Ovary (tissue), 9 donors: ENCODE results near the gene ATAD3B. TPM values are rescaled to one million over a fixed set of nuclear protein-coding genes. Genes with fewer than 3 reads are reported as not detected.
A peak's percentile ranks its signal among the peaks of the same experiment; 100 is the strongest.

Experiments
- DNase-seq, 5 donors: peaks; one replicate each; pipeline ENCODE4 v3.0.0-alpha.2; 2019 to 2020
- H3K27ac ChIP-seq, 2 donors: fragments of 200-600 bp; one replicate each; pipeline versions ENCODE4 v1.5.1 to v1.8.0; 2019 to 2022
- H3K27me3 ChIP-seq: fragments of 200-600 bp; one replicate; pipeline ENCODE4 v1.8.0; 2022
- H3K36me3 ChIP-seq: fragments of 200-600 bp; sonication (generic); one replicate; pipeline ENCODE4 v1.5.1; 2019
- H3K4me1 ChIP-seq: one replicate; pipeline ENCODE4 v1.8.1; 2013; ENCODE audit warnings: mild to moderate bottlenecking, moderate library complexity; ENCODE audit not compliant: insufficient read depth
- H3K4me3 ChIP-seq: fragments of 200-600 bp; sonication (generic); one replicate; pipeline ENCODE4 v1.5.1; 2017
- H3K9me3 ChIP-seq, 2 donors: fragments of 200-600 bp in 1 of 2; sonication (generic) in 1 of 2; one replicate each; pipeline versions ENCODE4 v1.5.1 to v1.8.1; 2013 to 2019; ENCODE audit warnings: mild to moderate bottlenecking in 1 of 2, moderate library complexity in 1 of 2
- CTCF ChIP-seq, 3 donors: fragments of 450-650 bp in 2 of 3; fragments of 200-600 bp in 1 of 3; IDR thresholded peaks; one replicate each; pipeline versions ENCODE4 v1.5.1 to v1.8.0; 2016 to 2022; ENCODE audit warnings: antibody characterized with exemption in 3 of 3, mild to moderate bottlenecking in 1 of 3
- EP300 ChIP-seq: sonication (generic); formaldehyde crosslinking; IDR thresholded peaks from one replicate; pipeline ENCODE4 v1.6.1; 2017; ENCODE audit warnings: antibody characterized with exemption
- POLR2A ChIP-seq: fragments of 450-650 bp; IDR thresholded peaks from one replicate; pipeline ENCODE4 v1.6.1; 2017; ENCODE audit warnings: antibody characterized with exemption, mild to moderate bottlenecking, moderate library complexity
- WGBS, 3 donors: extraction: QIAGEN DNeasy Blood & Tissue Kit in 1 of 3; methylation state at CpG; one replicate each; pipeline versions ENCODE4 v1.1.5 to v1.1.7; 2013 to 2017; 5-methylcytosine and 5-hydroxymethylcytosine counted together
- intact Hi-C, 4 donors: fragments of 100-400 bp; cut with DNase I; formaldehyde crosslinking; loops; one replicate each; pipeline versions ENCODE4 v1.11.0 to v1.15.1; 2022 to 2023
- polyA plus RNA-seq, 2 donors: library from polyadenylated mRNA; stranded (reverse); fragments of 200-250 nt in 1 of 2; fragments of 350-450 nt in 1 of 2; fragmentation: Illumina TruSeq in 1 of 2; extraction: RNeasy Lipid Tissue Mini Kit (QIAGEN cat#74804) in 1 of 2; gene quantifications; one replicate each; pipeline ENCODE4 v1.2.3, GENCODE V29; 2013 to 2014
- total RNA-seq, 7 donors: library from RNA; depleted of rRNA in 2 of 7; stranded (reverse); fragments of >200 nt in 2 of 7; fragmentation: NEBNext Ultra II Directional in 3 of 7; extraction: Animal tissue kit (Norgen Biotek cat#: 25700) in 3 of 7; gene quantifications; one replicate each; pipeline versions ENCODE4 v1.1.0 to v1.2.4, GENCODE V29; 2016 to 2023
- donor health status: DM: no; HTN: no; CAD: no; lungs with moderate emphysema.
- donor health status: DM: no; HTN: no; CAD: no.
- donor health status: Bipolar disorder and iron deficiency.
- donor health status: DM: yes; HTN: yes; CAD: no.
- donor health status: DM: no; HTN: no; CAD: no.
- donor health status: DM: yes; HTN: yes; CAD: no.

Gene ATAD3B
- total and polyA plus RNA-seq, 9 donors, result 1.0 to 26.5 (median 19.1) TPM

GRCh38 chr1:1536019-1536937 is 64.7 kb downstream of the ATAD3B start:
- TF ChIP-seq CTCF (IDR thresholded peaks at IDR 0.05) (no peak), POLR2A (no peak), EP300 (no peak)
- Histone ChIP-seq H3K4me1 (peaks cover 14% of the 10 kb centered on the region), H3K4me3 (no peak overlapping the region), H3K36me3 (no peaks in the 10 kb centered on the region), H3K27me3 (no peaks in the 10 kb centered on the region), H3K27ac (no peak overlapping the region), H3K9me3 (peaks cover 0 to 5% of the 10 kb centered on the region in 2 donors)
- 73 to 82% (median 75%) methylated on average over 48 of the region's 48 CpGs for whole genome bisulfite sequencing, 3 donors
- DNase-seq, result peak in 1 of 5 donors; percentile 30
- intact Hi-C loops, result no loop called here

- WGBS, 3 donors, result 77 to 88% (median 82%) methylated on average over 13 to 15 of the region's 15 CpGs
- TF ChIP-seq POLR2A, result no peak
- TF ChIP-seq CTCF (IDR thresholded peaks at IDR 0.05), result no peak
- TF ChIP-seq EP300, result no peak
- no peaks in the 10 kb centered on the region for H3K9me3 ChIP-seq
- H3K4me3 ChIP-seq, result no peak overlapping the region
- H3K36me3 ChIP-seq, result no peaks in the 10 kb centered on the region
- DNase-seq, result no peak
- H3K4me1 ChIP-seq, result peaks cover 14% of the 10 kb centered on the region
- no peaks in the 10 kb centered on the region for H3K27me3 ChIP-seq
- no peak overlapping the region for H3K27ac ChIP-seq
- intact Hi-C loops, result no loop called here
Measured at GRCh38 chr1:1536938-1537546, 65.5 kb downstream of the ATAD3B start.

- H3K9me3 ChIP-seq, result no peaks in the 10 kb centered on the region
- no peak overlapping the region for H3K4me3 ChIP-seq
- H3K27ac ChIP-seq, result no peak overlapping the region
- no peak for DNase-seq
- no peak for TF ChIP-seq POLR2A
- TF ChIP-seq CTCF (IDR thresholded peaks at IDR 0.05), result no peak
- no peak for TF ChIP-seq EP300
- intact Hi-C loops, result no loop called here
- no peaks in the 10 kb centered on the region for H3K27me3 ChIP-seq
- peaks cover 14% of the 10 kb centered on the region for H3K4me1 ChIP-seq
- H3K36me3 ChIP-seq, result no peaks in the 10 kb centered on the region
- 91 to 94% (median 91%) methylated on average over 32 of the region's 32 CpGs for WGBS, 3 donors
Measured at GRCh38 chr1:1537626-1538250, 66.2 kb downstream of the ATAD3B start.

GRCh38 chr1:1538334-1538733 is 66.8 kb downstream of the ATAD3B start:
- H3K27ac ChIP-seq, result no peak overlapping the region
- peaks cover 11% of the 10 kb centered on the region for H3K4me1 ChIP-seq
- TF ChIP-seq CTCF (IDR thresholded peaks at IDR 0.05) (no peak), EP300 (no peak), POLR2A (no peak)
- H3K27me3 ChIP-seq, result no peaks in the 10 kb centered on the region
- H3K9me3 ChIP-seq, result no peaks in the 10 kb centered on the region
- intact Hi-C loops, result no loop called here
- no peak for DNase-seq
- WGBS, 3 donors, result 74 to 91% (median 86%) methylated on average over 18 to 23 of the region's 23 CpGs
- no peaks in the 10 kb centered on the region for H3K36me3 ChIP-seq
- no peak overlapping the region for H3K4me3 ChIP-seq
